NCI-H187 (cell line): Measurements from ENCODE around the gene JPT2.

Source experiments
- DNase-seq, 2 experiments: peaks; one replicate each; lab custom pipeline; 2025; lab: John Stamatoyannopoulos, UW

The JPT2 gene

GRCh38 chr16:1653023-1653422 lies 25.1 kb upstream of the JPT2 start:
- no peak for DNase-seq

- DNase-seq = no peak
These were observed 23.4 kb upstream of the JPT2 start for GRCh38 chr16:1654505-1655268.

GRCh38 chr16:1655269-1655807 lies 22.7 kb upstream of the JPT2 start:
- DNase-seq = no peak

GRCh38 chr16:1655909-1656807 lies 21.9 kb upstream of the JPT2 start:
- DNase-seq = no peak

GRCh38 chr16:1656808-1657617 lies 21.1 kb upstream of the JPT2 start:
- DNase-seq = no peak

GRCh38 chr16:1657841-1658240 lies 20.2 kb upstream of the JPT2 start:
- DNase-seq = no peak

GRCh38 chr16:1659031-1659430 lies 19.0 kb upstream of the JPT2 start:
- no peak for DNase-seq

GRCh38 chr16:1661826-1662225 lies 16.3 kb upstream of the JPT2 start:
- DNase-seq = no peak

GRCh38 chr16:1662543-1662942 lies 15.5 kb upstream of the JPT2 start:
- DNase-seq = no peak

- no peak for DNase-seq
These were observed 12.2 kb upstream of the JPT2 start for GRCh38 chr16:1665829-1666228.

- no peak for DNase-seq
These were observed 11.8 kb upstream of the JPT2 start for GRCh38 chr16:1666316-1666715.

GRCh38 chr16:1667271-1667670 lies 10.8 kb upstream of the JPT2 start:
- DNase-seq = no peak

- no peak for DNase-seq
These were observed 10.2 kb upstream of the JPT2 start for GRCh38 chr16:1667916-1668315.

- DNase-seq = no peak
These were observed 9.3 kb upstream of the JPT2 start for GRCh38 chr16:1668612-1669319.

GRCh38 chr16:1669698-1670097 lies 8.4 kb upstream of the JPT2 start:
- DNase-seq = no peak

- DNase-seq = no peak
These were observed 7.7 kb upstream of the JPT2 start for GRCh38 chr16:1670371-1670770.

- DNase-seq = no peak
These were observed 7.2 kb upstream of the JPT2 start for GRCh38 chr16:1670866-1671265.

- DNase-seq = no peak
These were observed 4.5 kb upstream of the JPT2 start for GRCh38 chr16:1673424-1674151.

GRCh38 chr16:1674306-1674705 lies 3.8 kb upstream of the JPT2 start:
- no peak for DNase-seq

- DNase-seq = no peak
These were observed 3.1 kb upstream of the JPT2 start for GRCh38 chr16:1674751-1675664.
